Measurements from ENCODE around the gene SNX1.
A peak's percentile ranks its signal among the peaks of the same experiment; 100 is the strongest.
"Not testable (repeated sequence)": the region's sequence is repeated elsewhere in the genome, so short reads cannot be mapped to it uniquely, and the experiment has no call there.

Gene SNX1

DNA sequence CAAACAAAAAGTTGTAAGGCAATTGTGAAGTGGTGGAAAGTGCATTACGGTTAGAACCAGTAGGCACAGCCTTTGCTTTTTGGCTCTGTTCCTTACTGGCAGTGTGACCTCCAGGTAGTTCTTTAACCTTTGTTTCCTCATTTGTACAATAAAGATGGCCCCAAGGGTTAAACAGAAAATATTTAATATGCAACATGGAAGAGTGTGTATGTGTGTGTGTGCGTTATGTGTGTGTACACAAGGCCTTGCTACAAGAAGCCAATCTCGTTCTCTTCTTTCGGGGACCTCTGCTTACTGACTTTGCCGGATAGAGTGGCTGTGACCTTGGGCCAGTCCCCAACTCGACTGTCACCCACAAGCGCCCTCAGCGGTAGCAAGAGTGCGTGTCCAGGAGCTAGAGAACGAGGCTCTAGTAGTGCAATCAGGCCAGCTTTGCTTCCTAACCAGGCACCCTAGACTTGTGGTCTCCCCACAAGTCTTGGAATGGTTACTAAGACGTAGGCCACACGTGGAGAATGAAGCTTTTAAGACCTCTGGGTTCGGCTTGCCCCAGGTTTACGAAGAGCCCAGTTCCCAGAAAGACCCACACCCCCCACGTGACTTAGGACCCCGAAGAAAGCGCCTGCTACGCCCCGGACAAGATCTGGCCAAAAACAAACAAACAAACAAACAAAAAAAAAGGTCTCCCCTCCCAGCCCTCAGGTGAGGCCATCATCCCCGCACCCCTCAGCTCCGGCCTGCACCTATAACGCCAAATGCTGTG is 2.7 kb upstream of the SNX1 start:
- Mint-ChIP-seq H3K4me3 (peak overlapping the region; percentile 100), H3K27ac (peak overlapping the region; percentile 94), H3K36me3 (ENCODE audit: low read depth) (peaks cover 58% of the 10 kb centered on the region), H3K27me3 (no peaks in the 10 kb centered on the region), H3K9me3 (no peaks in the 10 kb centered on the region), H3K4me1 (ENCODE audit: low read depth) (peaks cover 66% of the 10 kb centered on the region)
- intact Hi-C loops (cut with micrococcal nuclease): no loop called here

DNA sequence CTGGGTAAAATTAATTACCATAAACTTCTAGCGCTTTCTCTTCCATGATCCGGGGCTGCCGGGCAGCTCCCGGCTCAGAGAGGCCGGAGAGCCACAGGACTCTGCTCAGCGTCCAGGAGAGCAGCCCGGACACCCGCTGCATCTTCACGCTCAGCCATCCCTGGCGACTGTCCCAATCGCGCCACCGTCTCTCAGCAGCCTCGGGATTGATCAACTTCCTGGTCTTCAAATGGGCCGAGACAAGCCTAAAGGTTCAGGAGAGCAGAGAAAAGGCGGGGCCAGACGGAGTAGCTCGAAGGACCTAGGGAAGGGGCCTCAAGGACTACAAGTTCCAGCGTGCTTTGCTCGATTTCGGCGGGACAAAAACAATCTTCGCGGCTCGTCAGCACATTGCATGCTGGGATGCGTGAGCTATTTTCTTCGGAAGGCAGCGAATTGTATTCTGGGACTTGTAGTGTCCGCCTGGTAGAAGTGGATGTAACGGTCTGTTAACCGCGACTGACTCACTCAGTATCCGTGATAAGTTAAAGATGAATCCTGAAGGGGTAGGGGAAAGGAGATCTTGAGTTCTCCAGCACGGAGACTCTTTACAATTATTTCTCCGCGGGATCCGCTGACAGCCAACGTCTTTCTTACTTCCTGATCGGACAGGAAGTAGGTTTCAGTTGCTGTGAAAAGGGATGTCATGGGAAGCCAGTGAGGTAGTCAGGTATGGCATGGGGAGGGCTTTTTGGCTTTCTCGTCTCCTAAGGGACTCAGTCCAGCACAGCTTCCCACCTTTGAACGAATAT is 2.0 kb upstream of the SNX1 start, which contains the start of gene CIAO2A:
TSS of gene CIAO2A (minus strand) at position 212 of the 791 bp plus-strand sequence. CDS start at position 142, 70 bp downstream.
- peaks cover 68% of the 10 kb centered on the region for H3K4me1 Mint-ChIP-seq (ENCODE audit: low read depth)
- no peaks in the 10 kb centered on the region for H3K27me3 Mint-ChIP-seq
- peak within 1 kb of the TSS; percentile 100 for H3K4me3 Mint-ChIP-seq
- intact Hi-C loops (cut with micrococcal nuclease): no loop called here
- peaks cover 58% of the 10 kb centered on the region for H3K36me3 Mint-ChIP-seq (ENCODE audit: low read depth)
- peak within 1 kb of the TSS; percentile 94 for H3K27ac Mint-ChIP-seq
- H3K9me3 Mint-ChIP-seq: no peaks in the 10 kb centered on the region

DNA sequence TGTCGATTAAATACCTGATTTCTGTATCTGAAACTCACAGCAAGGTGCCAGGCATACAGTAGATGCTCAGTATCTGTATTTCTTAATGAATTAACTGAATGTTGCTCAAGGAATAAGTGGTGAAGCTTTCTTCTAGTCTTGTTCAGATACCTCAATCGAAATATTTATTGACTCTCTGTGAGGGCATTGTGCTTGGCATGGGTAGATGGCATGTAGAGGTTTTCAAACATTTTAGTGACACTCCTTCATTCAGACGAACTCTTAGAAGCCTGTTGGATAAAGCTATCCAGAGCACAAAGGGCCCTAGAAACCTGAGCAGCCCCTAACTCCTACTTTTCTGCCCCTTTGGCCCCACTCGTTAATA is 369 bp upstream of the SNX1 start:
- Mint-ChIP-seq H3K27ac (peak overlapping the region; percentile 94), H3K4me3 (peak overlapping the region; percentile 92), H3K4me1 (ENCODE audit: low read depth) (peaks cover 67% of the 10 kb centered on the region), H3K27me3 (no peaks in the 10 kb centered on the region), H3K9me3 (no peaks in the 10 kb centered on the region), H3K36me3 (ENCODE audit: low read depth) (peaks cover 52% of the 10 kb centered on the region)
- intact Hi-C loops (cut with micrococcal nuclease): loop anchor here (5.0 kb wide), 1 partner anchor 57 kb away; the partner anchor contains the start of gene SNX22

DNA sequence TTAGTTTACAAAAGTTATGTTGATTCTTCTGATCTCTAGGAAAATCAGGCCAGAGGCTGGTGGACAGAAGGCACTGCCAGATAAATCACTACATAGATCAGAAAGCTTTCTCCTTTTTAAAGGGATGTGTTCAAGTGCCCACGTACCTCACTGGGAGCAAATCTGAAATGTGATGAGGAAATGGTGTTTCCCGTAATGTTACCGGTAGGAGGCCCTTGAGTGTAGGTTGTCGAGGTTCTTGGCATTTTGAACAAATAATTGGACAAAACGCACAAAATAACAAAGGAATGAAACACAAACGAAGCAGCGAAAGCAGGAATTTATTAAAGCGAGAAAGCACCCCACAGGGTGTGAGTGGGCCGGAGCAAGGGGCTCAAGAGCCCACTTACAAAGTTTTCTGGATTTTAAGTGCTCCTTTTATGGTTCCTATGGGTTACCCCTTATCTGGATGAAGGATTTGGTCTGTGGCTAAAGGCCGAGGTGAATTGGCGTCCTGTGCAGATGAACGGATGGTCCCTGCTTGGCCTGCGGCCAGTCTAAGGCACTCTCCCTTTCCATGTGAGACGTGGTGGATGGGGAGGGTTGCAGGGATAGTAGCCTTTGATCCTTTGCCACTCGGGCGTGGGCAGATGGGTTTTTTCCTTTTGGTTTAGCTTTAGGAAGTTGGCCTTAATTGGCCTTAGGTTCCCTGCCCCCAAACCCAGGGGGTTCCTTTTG is 1.0 kb downstream of the SNX1 start:
- Mint-ChIP-seq H3K27me3 (no peaks in the 10 kb centered on the region), H3K36me3 (ENCODE audit: low read depth) (peaks cover 45% of the 10 kb centered on the region), H3K4me1 (ENCODE audit: low read depth) (peaks cover 62% of the 10 kb centered on the region), H3K9me3 (no peaks in the 10 kb centered on the region), H3K4me3 (peak overlapping the region; percentile 92), H3K27ac (peak overlapping the region; percentile 94)
- intact Hi-C loops (cut with micrococcal nuclease): loop anchor here (5.0 kb wide), 1 partner anchor 55 kb away; the partner anchor contains the start of gene SNX22

DNA sequence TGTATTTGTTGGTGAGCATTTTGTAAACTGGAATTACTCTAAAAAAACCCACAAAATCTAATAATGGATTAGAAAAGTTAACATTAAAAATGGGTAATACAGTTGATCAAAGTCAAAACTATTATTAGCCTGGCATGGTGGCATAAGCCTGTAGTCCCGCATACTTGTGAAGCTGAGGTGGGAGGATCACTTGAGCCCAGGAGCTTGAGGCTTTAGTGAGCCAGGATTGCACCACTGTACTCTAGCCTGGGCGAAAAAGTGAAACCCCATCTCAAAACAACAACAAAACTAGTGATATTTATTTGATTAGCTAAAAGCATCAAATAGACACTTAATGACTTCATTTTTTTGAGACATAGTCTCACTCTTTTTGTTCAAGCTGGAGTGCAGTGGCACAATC is 3.6 kb downstream of the SNX1 start:
- peak overlapping the region; percentile 76 for H3K27ac Mint-ChIP-seq
- peaks cover 5% of the 10 kb centered on the region for H3K9me3 Mint-ChIP-seq
- intact Hi-C loops (cut with micrococcal nuclease): loop anchor here (5.0 kb wide), 1 partner anchor 53 kb away; the partner anchor contains the start of gene SNX22
- peaks cover 59% of the 10 kb centered on the region for H3K4me1 Mint-ChIP-seq (ENCODE audit: low read depth)
- no peak overlapping the region for H3K4me3 Mint-ChIP-seq
- H3K36me3 Mint-ChIP-seq (ENCODE audit: low read depth): peaks cover 36% of the 10 kb centered on the region
- H3K27me3 Mint-ChIP-seq: no peaks in the 10 kb centered on the region

DNA sequence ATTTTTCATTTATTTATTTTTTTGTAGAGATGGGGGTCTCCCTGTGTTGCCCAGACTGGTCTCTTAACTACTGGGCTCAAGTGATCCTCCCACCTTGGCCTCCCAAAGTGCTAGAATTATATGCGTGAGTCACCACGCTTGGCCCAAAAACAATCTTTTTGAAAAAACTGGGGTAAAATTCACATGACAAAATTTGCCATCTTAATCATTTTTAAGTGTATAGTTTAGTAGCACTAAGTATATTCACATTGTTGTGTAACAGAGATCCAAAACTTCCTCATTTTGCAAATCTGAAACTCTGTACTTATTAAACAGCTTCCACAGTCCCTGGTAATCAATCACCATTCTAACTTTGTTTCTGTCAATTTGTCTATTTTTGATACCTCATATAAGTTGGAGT is 5.2 kb downstream of the SNX1 start:
- H3K9me3 Mint-ChIP-seq: peaks cover 5% of the 10 kb centered on the region
- peaks cover 33% of the 10 kb centered on the region for H3K36me3 Mint-ChIP-seq (ENCODE audit: low read depth)
- intact Hi-C loops (cut with micrococcal nuclease): no loop called here
- H3K4me1 Mint-ChIP-seq (ENCODE audit: low read depth): peaks cover 60% of the 10 kb centered on the region
- H3K27ac Mint-ChIP-seq: peak overlapping the region; percentile 76
- H3K4me3 Mint-ChIP-seq: no peak overlapping the region
- H3K27me3 Mint-ChIP-seq: no peaks in the 10 kb centered on the region

DNA sequence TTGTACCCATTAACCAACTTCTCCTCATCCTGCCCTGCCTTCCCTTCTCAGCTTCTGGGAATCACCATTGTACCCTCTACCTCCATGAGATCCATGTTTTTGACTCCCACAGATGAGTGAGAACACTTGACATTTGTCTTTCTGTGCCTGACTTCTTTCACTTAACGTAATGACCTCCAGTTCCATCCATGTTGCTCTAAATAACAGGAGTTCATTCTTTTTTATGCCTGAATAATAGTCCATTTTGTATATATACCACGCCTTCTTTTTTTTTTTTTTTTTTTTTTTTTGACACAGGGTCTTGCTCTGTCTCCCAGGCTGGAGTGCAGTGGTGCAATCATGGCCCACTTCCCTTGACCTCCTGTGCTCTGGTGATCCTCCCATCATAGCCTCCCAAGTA is 6.7 kb downstream of the SNX1 start:
- Mint-ChIP-seq H3K4me1 (ENCODE audit: low read depth) (peaks cover 66% of the 10 kb centered on the region), H3K27me3 (no peaks in the 10 kb centered on the region), H3K27ac (peak overlapping the region; percentile 69), H3K36me3 (ENCODE audit: low read depth) (peaks cover 34% of the 10 kb centered on the region), H3K4me3 (no peak overlapping the region), H3K9me3 (peaks cover 5% of the 10 kb centered on the region)
- intact Hi-C loops (cut with micrococcal nuclease): no loop called here

DNA sequence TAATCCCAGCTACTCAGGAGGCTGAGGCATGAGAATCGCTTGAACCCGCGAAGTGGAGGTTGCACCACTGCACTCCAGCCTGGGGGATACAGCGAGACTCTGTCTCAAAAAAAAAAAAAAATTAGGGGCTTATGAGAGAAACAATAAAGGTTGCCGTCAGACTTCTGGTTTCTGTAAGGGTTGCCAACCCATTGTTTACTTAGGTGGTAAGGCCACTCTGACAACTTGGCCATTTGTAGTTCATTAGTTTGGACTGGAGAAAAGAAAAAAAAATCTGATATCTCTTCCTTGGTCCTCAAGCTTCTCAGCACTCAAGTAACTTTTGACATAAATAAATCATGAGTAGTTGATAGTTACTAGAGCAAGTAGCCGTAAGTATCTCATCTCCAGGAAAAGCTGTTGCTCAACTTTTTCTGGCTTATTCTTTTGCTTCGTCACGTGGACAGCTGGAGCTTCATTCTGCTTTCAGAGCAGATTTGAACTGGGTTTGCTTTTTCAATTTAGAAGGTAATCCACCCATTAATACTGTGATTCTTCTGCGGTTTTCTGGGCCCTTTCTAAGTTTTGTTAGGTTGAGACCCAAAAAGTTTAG is 9.4 kb downstream of the SNX1 start:
- Mint-ChIP-seq H3K4me3 (peak overlapping the region; percentile 28), H3K36me3 (ENCODE audit: low read depth) (peaks cover 33% of the 10 kb centered on the region), H3K27ac (peak overlapping the region; percentile 80), H3K27me3 (no peaks in the 10 kb centered on the region), H3K9me3 (peaks cover 5% of the 10 kb centered on the region), H3K4me1 (ENCODE audit: low read depth) (peaks cover 61% of the 10 kb centered on the region)
- intact Hi-C loops (cut with micrococcal nuclease): no loop called here

DNA sequence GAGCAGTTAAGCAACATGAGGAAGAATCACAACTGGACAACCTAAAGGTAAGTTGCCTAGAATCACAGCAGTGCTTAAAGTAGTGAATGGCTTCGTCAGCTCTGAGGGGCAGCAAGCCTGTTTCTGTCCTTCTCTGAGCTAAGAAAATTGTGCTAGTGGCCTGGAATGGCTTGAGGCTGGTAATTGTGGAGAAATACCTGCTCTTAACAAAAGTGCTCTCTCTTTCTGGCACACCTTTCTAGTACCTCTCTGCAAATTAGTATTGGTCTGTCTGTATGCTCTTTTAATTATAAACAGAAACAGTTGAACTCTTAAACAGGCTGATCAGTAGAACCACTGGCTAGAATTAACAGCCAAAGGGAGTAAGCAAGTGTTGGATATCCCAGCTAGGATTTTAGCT is 11.6 kb downstream of the SNX1 start:
- Mint-ChIP-seq H3K4me1 (ENCODE audit: low read depth) (peaks cover 71% of the 10 kb centered on the region), H3K27ac (no peak overlapping the region), H3K4me3 (no peak overlapping the region)

DNA sequence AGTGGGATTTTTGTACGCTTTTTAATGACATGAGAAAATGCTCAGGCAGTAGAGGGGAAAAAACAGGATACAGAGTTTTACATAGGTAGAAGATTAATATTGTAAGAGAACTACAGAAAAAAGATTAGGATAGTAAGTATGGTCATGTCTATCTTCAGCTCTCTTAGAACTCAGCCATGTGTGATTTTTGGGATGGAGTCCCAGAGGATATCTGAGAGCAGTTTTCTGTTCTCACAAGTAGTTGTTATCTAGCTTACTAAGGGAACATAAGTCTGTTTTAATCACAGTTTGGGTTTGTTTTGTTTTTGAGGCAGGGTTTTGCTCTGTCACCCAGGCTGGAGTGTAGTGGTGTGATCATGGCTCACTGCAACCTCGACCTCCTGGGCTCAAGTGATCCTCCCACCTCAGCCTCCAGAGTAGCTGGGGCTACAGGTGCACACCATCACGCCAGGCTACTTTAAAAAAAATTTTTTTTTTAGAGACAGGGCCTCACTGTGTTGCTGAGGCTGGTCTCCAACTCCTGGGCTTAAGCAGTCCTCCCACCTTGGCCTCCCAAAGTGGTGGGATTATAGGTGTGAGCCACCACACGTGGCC is 14.4 kb downstream of the SNX1 start:
- H3K9me3 Mint-ChIP-seq; H3K27me3 Mint-ChIP-seq; intact Hi-C loops (cut with micrococcal nuclease); H3K4me3 Mint-ChIP-seq: not testable (repeated sequence)
- H3K36me3 Mint-ChIP-seq (ENCODE audit: low read depth): peaks cover 51% of the 10 kb centered on the region
- peaks cover 79% of the 10 kb centered on the region for H3K4me1 Mint-ChIP-seq (ENCODE audit: low read depth)
- H3K27ac Mint-ChIP-seq: peak overlapping the region; percentile 71

More for the DNA sequence above, 11.6 kb downstream of the SNX1 start:
- Mint-ChIP-seq H3K27me3 (no peaks in the 10 kb centered on the region), H3K36me3 (ENCODE audit: low read depth) (peaks cover 33% of the 10 kb centered on the region), H3K9me3 (peaks cover 5% of the 10 kb centered on the region)
- intact Hi-C loops (cut with micrococcal nuclease): no loop called here

DNA sequence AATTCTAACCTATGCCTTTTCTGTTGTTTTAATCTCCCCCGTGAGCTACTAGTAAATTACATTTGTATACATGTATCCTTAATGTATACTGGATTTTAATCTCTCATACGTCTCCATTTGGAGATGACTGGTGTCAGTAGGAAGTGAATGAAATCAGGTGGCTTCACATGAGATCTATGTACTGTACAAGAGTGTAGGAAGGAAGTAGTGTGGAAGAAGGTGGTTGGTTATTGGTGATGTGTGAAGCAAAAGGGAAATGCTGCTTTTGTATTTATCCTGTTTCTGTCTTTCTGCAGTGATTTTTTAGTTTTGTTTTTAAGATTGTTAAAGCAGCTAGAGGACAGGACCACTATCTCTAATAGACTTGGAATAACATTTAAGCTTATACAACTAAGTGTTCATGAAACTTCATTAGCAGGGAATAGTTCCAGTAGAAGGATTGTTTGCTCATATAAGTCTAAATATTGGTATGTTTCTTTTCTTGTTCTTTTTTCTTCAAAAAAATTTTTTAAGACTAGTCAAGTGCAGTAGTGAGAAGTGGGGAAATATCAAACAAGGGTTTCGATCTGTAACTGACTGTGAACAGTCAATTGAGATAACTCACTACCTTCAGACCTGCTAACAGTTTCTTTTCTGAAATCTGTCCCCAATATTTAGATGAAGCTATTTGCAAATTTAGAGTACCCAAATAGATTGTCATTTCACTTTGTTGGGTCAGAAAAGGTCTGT is 15.3 kb downstream of the SNX1 start:
- intact Hi-C loops (cut with micrococcal nuclease): no loop called here
- Mint-ChIP-seq H3K9me3 (no peaks in the 10 kb centered on the region), H3K36me3 (ENCODE audit: low read depth) (peaks cover 60% of the 10 kb centered on the region), H3K27ac (peak overlapping the region; percentile 71), H3K4me1 (ENCODE audit: low read depth) (peaks cover 71% of the 10 kb centered on the region), H3K4me3 (no peak overlapping the region), H3K27me3 (no peaks in the 10 kb centered on the region)

DNA sequence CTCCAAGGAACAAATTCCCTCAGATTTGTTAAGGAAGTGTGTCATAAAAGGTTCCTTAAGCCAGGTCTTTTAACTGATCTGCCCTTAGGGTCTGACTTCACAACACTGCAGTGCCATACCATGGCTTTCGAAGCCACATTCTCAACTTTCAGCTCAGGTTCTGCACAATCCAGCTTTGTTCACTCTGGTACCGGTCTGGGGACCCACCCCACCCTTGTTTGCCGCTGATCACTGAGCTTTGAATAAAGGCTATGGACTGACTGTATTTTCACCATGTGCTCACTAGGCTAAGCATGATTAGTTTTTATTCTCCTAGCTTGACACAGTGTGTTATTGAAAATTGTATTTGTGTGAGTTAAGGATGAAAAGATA is 15.9 kb downstream of the SNX1 start:
- Mint-ChIP-seq H3K4me1 (ENCODE audit: low read depth) (peaks cover 66% of the 10 kb centered on the region), H3K36me3 (ENCODE audit: low read depth) (peaks cover 60% of the 10 kb centered on the region), H3K27ac (no peak overlapping the region), H3K27me3 (no peaks in the 10 kb centered on the region), H3K4me3 (no peak overlapping the region), H3K9me3 (no peaks in the 10 kb centered on the region)
- intact Hi-C loops (cut with micrococcal nuclease): no loop called here

Data from dendritic cell treated with granulocyte-macrophage colony-stimulating factor and Interleukin-4, amounts not matched to agents 40 ng/mL and 50 ng/mL, for 4 days (primary cell).